ENCODE results near the gene FTSJ1.

DNA sequence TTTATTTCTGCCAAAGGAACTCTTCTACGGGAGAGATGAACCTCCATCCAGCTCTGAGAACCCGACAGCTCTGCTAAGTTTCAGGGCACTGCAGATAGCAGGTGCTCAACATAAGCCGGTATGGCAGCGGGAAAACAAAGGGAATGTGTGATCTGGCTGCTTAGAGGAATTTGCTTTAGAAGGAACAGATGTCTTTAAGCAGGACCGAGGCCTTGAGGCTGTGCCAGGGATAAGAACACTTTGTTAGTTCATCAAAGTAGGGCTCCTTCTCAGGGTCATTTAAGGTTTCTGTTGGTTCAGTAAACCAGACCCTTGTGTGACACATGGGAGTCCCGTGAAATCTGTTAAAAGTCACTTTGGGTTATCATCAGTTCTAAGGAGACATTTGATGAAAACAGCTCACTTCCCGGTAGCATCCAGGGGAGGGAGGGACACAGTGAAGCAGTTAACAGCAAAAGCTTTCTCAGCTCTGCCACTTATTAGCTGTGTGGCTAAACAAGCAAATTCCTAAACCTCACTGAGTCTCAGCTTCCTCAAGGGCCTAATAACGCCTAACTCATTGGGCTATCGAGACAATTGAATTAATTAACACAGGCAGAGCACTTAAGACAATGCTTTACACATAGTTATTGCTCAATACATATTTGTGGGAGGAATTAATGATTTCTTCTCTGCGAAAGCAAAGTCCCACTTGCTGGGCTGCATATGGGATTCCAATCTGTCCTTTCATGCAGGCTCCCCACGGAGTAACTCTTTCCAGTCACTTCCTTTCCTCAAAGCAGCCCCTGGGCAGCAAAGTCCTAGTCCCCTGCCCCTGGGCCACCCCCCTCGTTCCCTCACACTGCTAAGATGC, 2.9 kb upstream of the FTSJ1 start:
- TF ChIP-seq YY1 (IDR thresholded peaks at IDR 0.05; ENCODE audit: insufficient read depth, insufficient read length): no peak
- no peak for TF ChIP-seq SUZ12 (IDR thresholded peaks at IDR 0.05; ENCODE audit: extremely low read depth, insufficient read depth, insufficient read length)
- no peak for TF ChIP-seq ZNF274 (IDR thresholded peaks at IDR 0.05; ENCODE audit: low read depth, low read length)

Data from NT2/D1 (cell line).